GM12878 (cell line): Measurements from ENCODE around the gene FGD5. TPM values are rescaled to one million over a fixed set of nuclear protein-coding genes. Genes with fewer than 3 reads are reported as not detected.

Experiments used
- ATAC-seq: fragments of 200-7000 bp; cut with Tn5 transposase; 3 replicates; pipeline ENCODE4 v1.9.1; 2020; ENCODE audit warnings: mild to moderate bottlenecking, moderate library complexity
- BruUV-seq: library from RNA; stranded (reverse); fragments of 400-500 nt; replicated peaks from 2 replicates; lab custom pipeline; 2021; lab: Mats Ljungman, UMichigan
- CTCF ChIA-PET: fragments of 300-600 bp; sonication (Branson Sonifier 250); formaldehyde crosslinking; extraction: SDS; loops from one replicate; lab custom pipeline; 2021; ENCODE audit warnings: inconsistent platforms; lab: Yijun Ruan, JAX
- POLR2A ChIA-PET: fragments of 350-600 bp; formaldehyde crosslinking; extraction: SDS; loops from one replicate; lab custom pipeline; 2021; ENCODE audit warnings: inconsistent platforms; lab: Charles Lee
- RAD21 ChIA-PET: fragments of 300-600 bp; sonication (Branson Sonifier 250); formaldehyde crosslinking; loops from one replicate; lab custom pipeline; 2023; ENCODE audit warnings: antibody characterized with exemption; ENCODE audit not compliant: unreplicated experiment; lab: Charles Lee
- SMC1A ChIA-PET: fragments of 300-600 bp; sonication (Branson Sonifier 250); formaldehyde crosslinking; loops from one replicate; lab custom pipeline; 2023; ENCODE audit not compliant: unreplicated experiment, uncharacterized antibody; lab: Charles Lee
- DNase-seq: peaks from one replicate; pipeline ENCODE4 v3.0.0-alpha.2; 2011; ENCODE audit warnings: low read depth, low spot score
- FAIRE-seq: peaks from 3 replicates; lab custom pipeline; 2011; peaks lifted over from hg19 to GRCh38; lab: Jason Lieb, UNC
- H2AFZ ChIP-seq: 2 replicates; pipeline ENCODE4 v1.6.0; 2011; ENCODE audit warnings: low read depth, low read length, control low read depth; ENCODE audit not compliant: control insufficient read depth
- H3K27ac ChIP-seq: 2 replicates; pipeline ENCODE4 v1.5.1; 2011; ENCODE audit warnings: control low read depth; ENCODE audit not compliant: control insufficient read depth, insufficient read depth
- H3K27me3 ChIP-seq, 2 experiments: replicated peaks in 1 of 2; 2 replicates each; pipeline versions ENCODE4 v1.6.0 to v1.6.1; 2011; ENCODE audit warnings: low read length in 1 of 2; ENCODE audit not compliant: control insufficient read depth in 2 of 2, insufficient read depth in 2 of 2
- H3K36me3 ChIP-seq, 2 experiments: 2 replicates each; pipeline ENCODE4 v1.5.1; 2011; ENCODE audit warnings: low read length in 1 of 2; ENCODE audit not compliant: control insufficient read depth in 2 of 2, insufficient read depth in 2 of 2
- H3K4me1 ChIP-seq: 2 replicates; pipeline ENCODE4 v1.6.1; 2011; ENCODE audit warnings: mild to moderate bottlenecking, low read length, moderate library complexity, mixed read lengths; ENCODE audit not compliant: control insufficient read depth, insufficient read depth
- H3K4me2 ChIP-seq: 2 replicates; pipeline ENCODE4 v1.6.0; 2011; ENCODE audit warnings: control low read depth; ENCODE audit not compliant: control insufficient read depth, insufficient read depth
- H3K4me3 ChIP-seq: fragments of 200-600 bp; sonication (generic); 2 replicates; pipeline ENCODE4 v1.5.1; 2016
- H3K79me2 ChIP-seq: 2 replicates; pipeline ENCODE4 v1.6.0; 2011; ENCODE audit warnings: low read length; ENCODE audit not compliant: control insufficient read depth, insufficient read depth
- H3K9ac ChIP-seq: 2 replicates; pipeline ENCODE4 v1.8.0; 2011; ENCODE audit warnings: low read length, control low read depth, mixed read lengths; ENCODE audit not compliant: control insufficient read depth, insufficient read depth
- H3K9me3 ChIP-seq: replicated peaks from 3 replicates; pipeline ENCODE4 v1.5.1; 2011; ENCODE audit warnings: mild to moderate bottlenecking, low read length; ENCODE audit not compliant: control insufficient read depth, insufficient read depth
- H4K20me1 ChIP-seq: 2 replicates; pipeline ENCODE4 v1.6.0; 2011; ENCODE audit not compliant: control insufficient read depth, insufficient read depth
- BCL11A ChIP-seq: IDR thresholded peaks from 2 replicates; pipeline ENCODE4 v1.6.1; 2011; ENCODE audit warnings: low read depth, low read length
- HCFC1 ChIP-seq: fragments of 150-350 bp; IDR thresholded peaks from 2 replicates; pipeline ENCODE4 v1.6.1; 2014; ENCODE audit warnings: low read length
- JUND ChIP-seq: IDR thresholded peaks from 2 replicates; pipeline ENCODE4 v1.6.1; 2012; ENCODE audit warnings: low read depth, mild to moderate bottlenecking, low read length, improper control_type of control experiment, moderate library complexity
- SMAD1 ChIP-seq: fragments of 450-650 bp; IDR thresholded peaks from 2 replicates; pipeline ENCODE4 v1.6.1; 2018; ENCODE audit warnings: mild to moderate bottlenecking, low read depth; ENCODE audit not compliant: partially characterized antibody
- SRF ChIP-seq, 2 experiments: IDR thresholded peaks; 2 replicates each; pipeline ENCODE4 v1.6.1; 2011; ENCODE audit warnings: low read depth in 2 of 2, low read length in 2 of 2, mild to moderate bottlenecking in 1 of 2, moderate library complexity in 1 of 2
- YBX1 ChIP-seq: fragments of 450-650 bp; IDR thresholded peaks from 2 replicates; pipeline ENCODE4 v1.6.1; 2016; ENCODE audit warnings: antibody characterized with exemption
- ZNF217 ChIP-seq: fragments of 450-650 bp; IDR thresholded peaks from 2 replicates; pipeline ENCODE4 v1.6.1; 2017; ENCODE audit warnings: antibody characterized with exemption, mild to moderate bottlenecking
- WGBS: methylation state at CpG from one replicate; pipeline ENCODE4 v1.1.6; 2016; ENCODE audit warnings: low lambda C conversion rate; ENCODE audit not compliant: insufficient replicate concordance, insufficient coverage; ENCODE audit errors: missing lambda C conversion rate; 5-methylcytosine and 5-hydroxymethylcytosine counted together
- in situ Hi-C: fragments of 300-500 bp; cut with MboI; formaldehyde crosslinking; loops from 9 replicates; pipeline ENCODE4 v1.14.3; 2018; ENCODE audit warnings: mixed read lengths
- intact Hi-C: fragments of 100-400 bp; cut with micrococcal nuclease; formaldehyde crosslinking; loops from one replicate; pipeline ENCODE4 v1.14.2; 2022; ENCODE audit not compliant: unreplicated experiment
- polyA plus RNA-seq, 11 experiments: library from polyadenylated mRNA; depleted of rRNA in 4 of 11; unstranded in 6 of 11; stranded (reverse) in 5 of 11; fragments of >200 nt; fragmentation: Nextera tagmentation in 4 of 11; fragmentation: Illumina TruSeq in 1 of 11; extraction: Ambion mirVana in 4 of 11; extraction: Trizol in 1 of 11; gene quantifications; 1 replicate in 1 of 11; 2 replicates in 10 of 11; pipeline versions ENCODE4 v1.2.1 to v1.2.3, GENCODE V29; 2011 to 2016; ENCODE audit warnings: inconsistent platforms in 2 of 11, missing spikeins in 2 of 11, low read depth in 1 of 11
- total RNA-seq, 4 experiments: library from RNA; depleted of rRNA in 3 of 4; stranded (reverse); fragments of >200 nt in 3 of 4; fragmentation: Illumina TruSeq in 1 of 4; extraction: Trizol in 1 of 4; gene quantifications; 2 replicates each; pipeline versions ENCODE4 v1.2.1 to v1.2.3, GENCODE V29; 2013 to 2021
- TF ChIP-seq, protein P1 (sequence below): fragments of 450-650 bp; IDR thresholded peaks from 2 replicates; pipeline ENCODE4 v1.6.1; 2017; ENCODE audit warnings: mild to moderate bottlenecking, moderate library complexity
- TF ChIP-seq, protein P2 (sequence below): IDR thresholded peaks from 2 replicates; pipeline ENCODE4 v1.6.1; 2012; ENCODE audit warnings: improper control_type of control experiment, low read depth, low read length; ENCODE audit not compliant: insufficient replicate concordance

Gene FGD5
- total and polyA plus RNA-seq, 10 of the 15 experiments (the other 5 are each of a cell fraction or from before 2014, with no cell fraction given) = 0.03 to 0.13 (median 0.11) TPM; not detected in 3

DNA sequence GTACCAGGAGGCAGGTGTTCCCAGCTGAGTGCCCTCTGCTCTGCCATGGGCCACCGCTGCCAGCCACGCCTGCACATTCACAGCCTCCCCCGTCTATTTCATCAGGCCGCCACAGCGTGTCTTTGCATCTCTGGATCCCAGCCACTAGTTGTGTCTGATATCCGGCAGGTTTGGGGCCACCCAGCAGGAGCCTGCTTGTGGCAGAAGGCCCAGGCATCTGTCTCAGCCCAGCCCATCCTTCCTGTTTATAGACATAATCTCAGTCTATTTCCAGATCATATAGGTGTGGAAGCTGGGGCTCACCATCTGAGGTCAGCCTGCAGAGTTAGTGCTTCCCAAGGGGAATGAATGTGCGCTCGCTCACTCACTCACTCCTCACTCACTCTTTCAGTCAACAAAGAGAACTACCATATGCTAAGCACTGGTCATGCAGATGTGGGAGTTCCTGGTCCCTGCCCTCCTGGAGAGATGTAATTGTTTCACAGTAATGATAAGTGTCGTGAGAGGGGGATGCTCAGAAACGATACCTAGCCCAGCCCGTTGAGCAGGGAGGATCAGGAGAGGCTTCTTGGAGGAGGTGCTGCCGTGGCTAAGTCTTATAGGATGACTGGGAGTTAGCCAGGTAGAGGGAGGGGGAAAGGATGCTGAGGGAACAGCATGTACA, 60.6 kb downstream of the FGD5 start:
- DNase-seq (no peak), ATAC-seq (no peak)
- 47% methylated on average over 12 of the region's 12 CpGs for WGBS
- no TSS peak for BruUV-seq
- TF ChIP-seq SMAD1 (no peak), HCFC1 (no peak), SRF (IDR thresholded peaks at IDR 0.05; ENCODE audit: low read depth in 2 of 2, low read length in 2 of 2) (no peak), BCL11A (no peak), ZNF217 (no peak), JUND (no peak), YBX1 (no peak)
- TF ChIP-seq, protein P1, sequence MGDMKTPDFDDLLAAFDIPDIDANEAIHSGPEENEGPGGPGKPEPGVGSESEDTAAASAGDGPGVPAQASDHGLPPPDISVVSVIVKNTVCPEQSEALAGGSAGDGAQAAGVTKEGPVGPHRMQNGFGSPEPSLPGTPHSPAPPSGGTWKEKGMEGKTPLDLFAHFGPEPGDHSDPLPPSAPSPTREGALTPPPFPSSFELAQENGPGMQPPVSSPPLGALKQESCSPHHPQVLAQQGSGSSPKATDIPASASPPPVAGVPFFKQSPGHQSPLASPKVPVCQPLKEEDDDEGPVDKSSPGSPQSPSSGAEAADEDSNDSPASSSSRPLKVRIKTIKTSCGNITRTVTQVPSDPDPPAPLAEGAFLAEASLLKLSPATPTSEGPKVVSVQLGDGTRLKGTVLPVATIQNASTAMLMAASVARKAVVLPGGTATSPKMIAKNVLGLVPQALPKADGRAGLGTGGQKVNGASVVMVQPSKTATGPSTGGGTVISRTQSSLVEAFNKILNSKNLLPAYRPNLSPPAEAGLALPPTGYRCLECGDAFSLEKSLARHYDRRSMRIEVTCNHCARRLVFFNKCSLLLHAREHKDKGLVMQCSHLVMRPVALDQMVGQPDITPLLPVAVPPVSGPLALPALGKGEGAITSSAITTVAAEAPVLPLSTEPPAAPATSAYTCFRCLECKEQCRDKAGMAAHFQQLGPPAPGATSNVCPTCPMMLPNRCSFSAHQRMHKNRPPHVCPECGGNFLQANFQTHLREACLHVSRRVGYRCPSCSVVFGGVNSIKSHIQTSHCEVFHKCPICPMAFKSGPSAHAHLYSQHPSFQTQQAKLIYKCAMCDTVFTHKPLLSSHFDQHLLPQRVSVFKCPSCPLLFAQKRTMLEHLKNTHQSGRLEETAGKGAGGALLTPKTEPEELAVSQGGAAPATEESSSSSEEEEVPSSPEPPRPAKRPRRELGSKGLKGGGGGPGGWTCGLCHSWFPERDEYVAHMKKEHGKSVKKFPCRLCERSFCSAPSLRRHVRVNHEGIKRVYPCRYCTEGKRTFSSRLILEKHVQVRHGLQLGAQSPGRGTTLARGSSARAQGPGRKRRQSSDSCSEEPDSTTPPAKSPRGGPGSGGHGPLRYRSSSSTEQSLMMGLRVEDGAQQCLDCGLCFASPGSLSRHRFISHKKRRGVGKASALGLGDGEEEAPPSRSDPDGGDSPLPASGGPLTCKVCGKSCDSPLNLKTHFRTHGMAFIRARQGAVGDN = no peak
- TF ChIP-seq, protein P2, sequence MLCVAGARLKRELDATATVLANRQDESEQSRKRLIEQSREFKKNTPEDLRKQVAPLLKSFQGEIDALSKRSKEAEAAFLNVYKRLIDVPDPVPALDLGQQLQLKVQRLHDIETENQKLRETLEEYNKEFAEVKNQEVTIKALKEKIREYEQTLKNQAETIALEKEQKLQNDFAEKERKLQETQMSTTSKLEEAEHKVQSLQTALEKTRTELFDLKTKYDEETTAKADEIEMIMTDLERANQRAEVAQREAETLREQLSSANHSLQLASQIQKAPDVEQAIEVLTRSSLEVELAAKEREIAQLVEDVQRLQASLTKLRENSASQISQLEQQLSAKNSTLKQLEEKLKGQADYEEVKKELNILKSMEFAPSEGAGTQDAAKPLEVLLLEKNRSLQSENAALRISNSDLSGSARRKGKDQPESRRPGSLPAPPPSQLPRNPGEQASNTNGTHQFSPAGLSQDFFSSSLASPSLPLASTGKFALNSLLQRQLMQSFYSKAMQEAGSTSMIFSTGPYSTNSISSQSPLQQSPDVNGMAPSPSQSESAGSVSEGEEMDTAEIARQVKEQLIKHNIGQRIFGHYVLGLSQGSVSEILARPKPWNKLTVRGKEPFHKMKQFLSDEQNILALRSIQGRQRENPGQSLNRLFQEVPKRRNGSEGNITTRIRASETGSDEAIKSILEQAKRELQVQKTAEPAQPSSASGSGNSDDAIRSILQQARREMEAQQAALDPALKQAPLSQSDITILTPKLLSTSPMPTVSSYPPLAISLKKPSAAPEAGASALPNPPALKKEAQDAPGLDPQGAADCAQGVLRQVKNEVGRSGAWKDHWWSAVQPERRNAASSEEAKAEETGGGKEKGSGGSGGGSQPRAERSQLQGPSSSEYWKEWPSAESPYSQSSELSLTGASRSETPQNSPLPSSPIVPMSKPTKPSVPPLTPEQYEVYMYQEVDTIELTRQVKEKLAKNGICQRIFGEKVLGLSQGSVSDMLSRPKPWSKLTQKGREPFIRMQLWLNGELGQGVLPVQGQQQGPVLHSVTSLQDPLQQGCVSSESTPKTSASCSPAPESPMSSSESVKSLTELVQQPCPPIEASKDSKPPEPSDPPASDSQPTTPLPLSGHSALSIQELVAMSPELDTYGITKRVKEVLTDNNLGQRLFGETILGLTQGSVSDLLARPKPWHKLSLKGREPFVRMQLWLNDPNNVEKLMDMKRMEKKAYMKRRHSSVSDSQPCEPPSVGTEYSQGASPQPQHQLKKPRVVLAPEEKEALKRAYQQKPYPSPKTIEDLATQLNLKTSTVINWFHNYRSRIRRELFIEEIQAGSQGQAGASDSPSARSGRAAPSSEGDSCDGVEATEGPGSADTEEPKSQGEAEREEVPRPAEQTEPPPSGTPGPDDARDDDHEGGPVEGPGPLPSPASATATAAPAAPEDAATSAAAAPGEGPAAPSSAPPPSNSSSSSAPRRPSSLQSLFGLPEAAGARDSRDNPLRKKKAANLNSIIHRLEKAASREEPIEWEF = no peak
- TF ChIP-seq, all 136 proteins: peak for 0
- Histone ChIP-seq H3K9me3 (no peaks in the 10 kb centered on the region), H3K4me3 (no peak overlapping the region), H2AFZ (no peak overlapping the region), H4K20me1 (no peaks in the 10 kb centered on the region), H3K27me3 (no peaks in the 10 kb centered on the region), H3K36me3 (no peaks in the 10 kb centered on the region), H3K4me2 (no peak overlapping the region), H3K4me1 (no peaks in the 10 kb centered on the region), H3K27ac (no peak overlapping the region), H3K9ac (no peak overlapping the region), H3K79me2 (no peaks in the 10 kb centered on the region)
- ChIA-PET CTCF (no interaction called here), RAD21 (no interaction called here), SMC1A (no interaction called here), POLR2A (no interaction called here)
- FAIRE-seq = no peak
- intact Hi-C loops = no loop called here
- in situ Hi-C loops = no loop called here
